NCI-H2107 (cell line): ENCODE data around the gene UMOD.
"Not testable (repeated sequence)": the region's sequence is repeated elsewhere in the genome, so short reads cannot be mapped to it uniquely, and the experiment has no call there.

Experiments
- DNase-seq: peaks from one replicate; lab custom pipeline; 2025; lab: John Stamatoyannopoulos, UW

Gene UMOD

GRCh38 chr16:20320592-20320991 is 31.9 kb downstream of the UMOD start:
- no peak for DNase-seq

DNA sequence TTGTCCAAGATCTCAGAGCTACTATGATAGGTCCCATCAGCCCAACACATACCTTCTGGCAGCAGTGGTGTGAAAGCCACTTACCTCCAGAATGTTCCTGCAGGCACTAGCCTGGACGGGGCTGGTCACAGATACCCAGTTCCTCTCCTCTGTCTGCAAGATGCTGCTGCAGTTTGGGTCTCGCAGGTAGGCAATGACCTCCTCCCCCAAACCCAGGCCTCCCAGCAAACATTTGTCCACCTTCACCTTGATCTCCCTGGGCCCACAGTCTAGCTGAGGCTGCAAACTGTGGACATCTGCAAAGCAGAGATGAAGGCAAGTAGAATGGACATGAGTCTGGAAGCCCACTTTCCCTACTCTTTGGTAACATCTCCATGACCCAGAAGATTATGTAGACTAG is 32.3 kb downstream of the UMOD start:
- no peak for DNase-seq

DNA sequence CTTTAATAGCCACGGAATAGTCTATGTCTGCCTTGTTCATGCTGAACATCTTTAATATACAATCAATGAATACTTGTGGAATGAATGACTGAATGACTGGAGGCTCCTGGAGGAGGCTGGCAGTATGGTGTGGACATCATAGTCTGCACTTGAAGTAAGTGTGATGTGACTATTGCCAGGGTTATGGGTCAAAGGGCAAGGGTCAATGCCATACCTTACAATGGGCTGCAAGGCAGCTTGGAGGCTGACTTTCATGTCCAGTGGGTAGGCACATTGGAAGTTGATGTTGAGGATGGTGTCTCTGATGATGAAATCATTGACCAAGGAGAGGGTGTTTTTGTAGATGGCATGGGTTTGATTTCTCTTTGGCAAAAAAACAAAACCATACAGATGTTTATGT is 33.1 kb downstream of the UMOD start:
- no peak for DNase-seq

DNA sequence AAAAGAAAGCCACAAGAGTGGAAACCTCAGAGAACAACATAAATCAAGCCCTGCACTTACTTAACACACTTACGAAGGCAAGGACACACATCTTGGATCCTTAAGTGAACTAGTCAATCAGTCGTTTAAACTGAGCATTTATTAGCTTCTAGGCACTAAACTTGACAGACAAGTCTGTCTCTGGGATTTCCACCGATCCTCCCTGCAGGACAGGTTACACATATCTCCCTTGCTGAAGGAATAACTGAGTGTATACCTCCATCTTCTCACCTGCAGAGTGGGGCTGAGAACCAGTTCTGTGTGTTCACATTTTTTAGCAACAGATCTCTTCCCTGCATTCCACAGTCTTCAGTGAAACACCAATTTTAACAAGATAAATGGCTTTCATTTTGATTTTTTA is 34.1 kb downstream of the UMOD start:
- no peak for DNase-seq

DNA sequence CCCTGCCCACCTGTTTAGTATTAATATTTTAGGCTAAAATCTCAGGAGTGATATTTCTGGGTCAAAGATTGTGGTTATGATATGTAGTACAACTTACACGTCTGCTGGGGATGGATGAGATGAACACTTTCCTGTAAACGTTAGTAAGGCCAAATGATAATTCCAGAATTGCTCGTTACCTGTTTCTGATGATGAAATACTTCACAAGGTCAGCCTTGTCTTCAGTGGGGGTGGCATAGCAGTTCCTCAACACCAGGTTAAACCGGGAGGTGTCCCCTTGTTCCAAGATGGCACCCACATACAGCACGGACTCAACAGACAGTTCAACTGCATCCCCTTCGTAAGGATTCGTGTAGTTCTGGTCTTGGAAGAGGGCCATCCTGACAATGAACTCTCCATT is 34.5 kb downstream of the UMOD start:
- DNase-seq = no peak

DNA sequence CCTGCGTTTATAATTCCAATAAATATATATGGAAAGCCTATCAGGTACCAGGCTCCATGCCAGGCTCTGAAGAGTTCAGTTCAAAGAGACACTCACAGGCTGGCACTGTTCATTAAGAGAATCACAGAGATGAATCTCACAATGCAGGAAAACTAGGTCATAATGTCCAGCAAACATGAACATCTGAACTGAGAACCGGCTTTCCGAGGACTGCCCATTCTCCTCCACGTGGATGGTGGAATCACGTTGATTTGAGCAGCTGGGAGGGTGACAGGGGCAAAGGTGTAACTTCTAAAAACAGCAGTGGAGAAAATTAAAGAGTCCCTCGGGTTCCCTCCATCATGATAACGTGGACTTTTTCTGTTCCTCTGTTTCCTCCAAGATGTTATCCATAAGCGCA is 35.4 kb downstream of the UMOD start:
- DNase-seq = no peak

- DNase-seq = no peak
Measured at GRCh38 chr16:20316715-20317114, 35.8 kb downstream of the UMOD start.

- DNase-seq = no peak
Measured at GRCh38 chr16:20315764-20316163, 36.8 kb downstream of the UMOD start.

- DNase-seq = no peak
Measured at GRCh38 chr16:20314575-20314974, 37.9 kb downstream of the UMOD start.

DNA sequence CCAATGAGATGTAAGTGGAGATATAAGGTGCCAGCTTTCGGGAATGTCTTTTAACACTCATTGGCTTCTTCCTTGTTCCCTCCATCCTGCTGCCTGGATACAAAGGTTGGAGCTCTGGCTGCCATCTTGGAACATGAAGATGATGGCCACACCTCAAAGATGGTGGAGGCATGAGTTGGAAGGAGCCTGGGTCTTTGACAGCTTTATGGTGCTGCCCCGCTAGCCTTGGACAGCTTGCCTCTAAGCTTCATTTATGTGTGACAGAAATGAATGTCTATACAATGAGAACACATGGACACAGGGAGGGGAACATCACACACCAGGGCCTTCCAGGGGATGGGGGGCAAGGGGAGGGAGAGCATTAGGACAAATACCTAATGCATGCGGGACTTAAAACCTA is 38.8 kb downstream of the UMOD start:
- no peak for DNase-seq

DNA sequence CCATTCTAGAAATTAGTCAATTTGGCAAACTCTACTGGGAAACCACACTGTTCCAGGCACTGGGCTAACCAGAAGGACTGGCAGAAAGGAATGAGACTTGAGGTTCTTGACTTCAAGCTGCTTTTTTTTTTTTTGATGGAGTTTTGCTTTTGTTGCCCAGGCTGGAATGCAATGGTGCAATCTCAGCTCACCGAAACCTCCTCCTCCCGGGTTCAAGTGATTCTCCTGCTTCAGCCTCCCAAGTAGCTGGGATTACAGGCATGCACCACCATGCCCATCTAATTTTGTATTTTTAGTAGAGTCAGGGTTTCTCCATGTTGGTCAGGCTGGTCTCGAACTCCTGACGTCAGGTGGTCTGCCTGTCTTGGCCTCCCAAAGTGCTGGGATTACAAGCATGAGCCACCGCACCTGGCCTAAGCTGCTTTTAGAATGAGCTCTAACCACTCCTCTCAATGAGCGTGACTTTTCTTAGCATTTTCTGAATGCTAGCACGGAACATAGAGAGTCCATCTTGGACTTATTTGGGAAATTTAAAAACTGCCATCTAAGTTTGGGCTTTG is 39.9 kb downstream of the UMOD start:
- not testable (repeated sequence) for DNase-seq

DNA sequence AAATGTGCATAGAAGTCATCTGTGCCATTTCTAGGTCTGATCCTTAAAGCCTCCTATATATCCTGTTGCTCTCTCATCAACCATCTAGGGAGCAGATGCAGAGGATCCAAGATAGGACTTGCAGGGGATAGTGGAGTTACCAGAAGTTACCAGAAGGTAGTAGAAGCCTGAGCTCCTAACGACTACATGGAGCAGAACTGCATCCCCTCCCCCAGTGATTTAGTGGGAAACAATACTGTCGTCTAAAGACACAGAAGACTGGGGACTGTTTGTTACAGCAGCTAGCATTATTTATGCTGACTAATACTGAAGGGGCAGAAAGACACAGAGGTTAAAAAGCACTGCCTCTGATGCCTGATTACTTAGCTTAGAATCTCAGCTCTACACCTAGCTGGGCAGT is 41.0 kb downstream of the UMOD start:
- DNase-seq = no peak

- DNase-seq = no peak
Measured at GRCh38 chr16:20310421-20311395, 41.8 kb downstream of the UMOD start.

GRCh38 chr16:20309786-20310185 is 42.7 kb downstream of the UMOD start:
- no peak for DNase-seq

DNA sequence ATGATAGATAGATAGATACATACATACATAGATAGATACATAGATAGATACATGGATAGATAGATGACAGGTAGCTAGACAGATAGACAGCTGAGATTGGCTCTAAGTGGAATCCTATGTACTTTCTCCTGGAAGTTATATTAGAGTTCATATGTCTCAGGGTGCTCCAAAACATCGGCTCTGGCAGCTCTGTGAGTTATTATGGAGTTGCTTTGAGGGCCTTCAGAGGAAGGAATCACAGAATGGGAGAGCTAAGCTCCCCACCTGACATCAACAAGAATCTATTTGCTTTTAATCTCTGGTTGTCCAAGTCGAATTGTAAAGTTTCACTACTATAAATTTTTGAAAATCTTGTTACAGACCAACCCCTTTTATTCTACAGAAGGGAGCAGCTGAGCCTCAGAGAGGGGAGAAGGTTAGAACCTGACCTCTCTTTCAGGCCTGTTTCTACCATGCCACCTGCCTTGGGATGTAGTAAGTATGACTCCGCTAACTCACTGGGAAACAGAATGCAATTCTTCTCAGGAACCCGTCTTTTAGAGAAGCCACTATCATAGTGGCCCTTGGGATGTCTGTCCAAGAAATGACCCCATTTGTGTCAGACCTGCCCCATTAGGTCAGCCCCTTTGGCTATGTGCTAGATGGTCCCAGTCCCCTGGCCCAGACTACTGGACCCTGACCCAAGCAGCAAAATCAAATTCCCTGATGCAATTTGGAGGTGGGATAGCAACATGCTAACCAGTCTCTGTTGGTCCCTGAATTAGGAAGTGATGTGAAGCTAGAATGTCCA is 43.5 kb downstream of the UMOD start:
- DNase-seq = no peak

- no peak for DNase-seq
Measured at GRCh38 chr16:20308266-20308665, 44.2 kb downstream of the UMOD start.

GRCh38 chr16:20307791-20308190 is 44.7 kb downstream of the UMOD start:
- no peak for DNase-seq

- DNase-seq = no peak
Measured at GRCh38 chr16:20307240-20307671, 45.3 kb downstream of the UMOD start.

GRCh38 chr16:20306401-20306800 is 46.1 kb downstream of the UMOD start:
- DNase-seq = no peak

- no peak for DNase-seq
Measured at GRCh38 chr16:20303012-20303411, 49.5 kb downstream of the UMOD start.

- DNase-seq = no peak
Measured at GRCh38 chr16:20302389-20302788, 50.1 kb downstream of the UMOD start.

- DNase-seq = no peak
Measured at GRCh38 chr16:20301840-20302239, 50.7 kb downstream of the UMOD start.
